ENCODE measurements around the gene GALNT2.
A peak's percentile ranks its signal among the peaks of the same experiment; 100 is the strongest.

GALNT2 gene

DNA sequence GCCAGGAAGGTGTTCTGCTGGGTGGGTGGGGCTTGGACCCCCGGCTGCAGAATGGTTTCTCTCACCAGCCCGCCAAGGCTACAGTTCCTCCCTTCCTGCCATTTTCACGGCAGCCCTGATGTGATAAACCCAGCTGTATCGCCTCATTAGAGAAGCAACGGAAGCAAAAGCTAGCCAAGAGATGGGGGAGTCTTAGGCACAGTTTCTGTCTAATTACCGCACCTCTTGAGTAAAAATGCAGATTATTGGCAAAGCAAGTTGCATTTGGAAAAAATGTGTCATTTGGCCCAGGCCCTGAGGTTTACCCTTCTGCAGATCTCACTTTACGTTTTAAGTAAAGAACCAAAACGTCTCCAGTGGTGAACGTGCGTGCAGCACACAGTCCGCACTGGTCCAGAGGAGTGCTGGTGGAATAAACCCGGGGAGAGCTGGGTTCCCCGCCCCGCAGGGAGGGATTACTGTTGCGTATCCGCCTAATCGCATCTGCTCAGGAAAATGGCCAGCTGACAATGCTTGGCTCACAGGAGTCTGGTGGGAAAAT is 109.9 kb downstream of the GALNT2 start:
- Histone ChIP-seq H3K4me1 (ENCODE audit: control insufficient read depth, insufficient read depth, low read length) (peaks cover 22% of the 10 kb centered on the region), H3K27me3 (ENCODE audit: control insufficient read depth, insufficient read depth, low read length) (no peaks in the 10 kb centered on the region), H3K36me3 (ENCODE audit: insufficient read depth, low read length) (peaks cover 10% of the 10 kb centered on the region), H3K9ac (ENCODE audit: low read depth, low read length) (no peak overlapping the region), H3K4me2 (ENCODE audit: low read length) (peak overlapping the region; percentile 73), H3K9me3 (replicated peaks; ENCODE audit: low read length) (no peaks in the 10 kb centered on the region), H3K4me3 (ENCODE audit: low read length) (no peak overlapping the region)

DNA sequence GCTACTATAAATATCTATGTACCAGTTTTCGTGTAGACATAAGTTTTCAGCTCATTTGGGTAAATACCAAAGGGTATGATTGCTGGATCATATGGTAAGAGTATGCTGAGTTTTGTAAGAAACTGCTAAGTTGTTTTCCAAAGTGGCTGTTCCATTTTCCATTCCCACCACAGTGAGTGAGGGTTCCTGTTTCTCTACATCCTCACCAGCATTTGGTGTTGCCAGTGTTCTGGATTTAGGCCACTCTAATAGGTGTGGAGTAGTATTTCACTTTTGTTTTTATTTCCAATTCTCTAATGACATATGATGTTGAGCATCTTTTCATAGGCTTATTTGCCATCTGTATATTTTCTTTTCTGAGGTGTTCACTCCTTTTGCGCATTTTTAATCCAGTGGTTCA is 112.2 kb downstream of the GALNT2 start:
- H3K9me3 ChIP-seq (replicated peaks; ENCODE audit: low read length) = no peaks in the 10 kb centered on the region
- no peaks in the 10 kb centered on the region for H3K27me3 ChIP-seq (ENCODE audit: control insufficient read depth, insufficient read depth, low read length)
- H3K4me3 ChIP-seq (ENCODE audit: low read length) = no peak overlapping the region
- H3K4me2 ChIP-seq (ENCODE audit: low read length) = no peak overlapping the region
- H3K9ac ChIP-seq (ENCODE audit: low read depth, low read length) = no peak overlapping the region
- peaks cover 6% of the 10 kb centered on the region for H3K4me1 ChIP-seq (ENCODE audit: control insufficient read depth, insufficient read depth, low read length)
- H3K36me3 ChIP-seq (ENCODE audit: insufficient read depth, low read length) = peaks cover 10% of the 10 kb centered on the region

- Histone ChIP-seq H3K4me1 (ENCODE audit: control insufficient read depth, insufficient read depth, low read length) (peaks cover 29% of the 10 kb centered on the region), H3K9ac (ENCODE audit: low read depth, low read length) (no peak overlapping the region)
These were observed 118.3 kb downstream of the GALNT2 start for GRCh38 chr1:230185076-230186001.

DNA sequence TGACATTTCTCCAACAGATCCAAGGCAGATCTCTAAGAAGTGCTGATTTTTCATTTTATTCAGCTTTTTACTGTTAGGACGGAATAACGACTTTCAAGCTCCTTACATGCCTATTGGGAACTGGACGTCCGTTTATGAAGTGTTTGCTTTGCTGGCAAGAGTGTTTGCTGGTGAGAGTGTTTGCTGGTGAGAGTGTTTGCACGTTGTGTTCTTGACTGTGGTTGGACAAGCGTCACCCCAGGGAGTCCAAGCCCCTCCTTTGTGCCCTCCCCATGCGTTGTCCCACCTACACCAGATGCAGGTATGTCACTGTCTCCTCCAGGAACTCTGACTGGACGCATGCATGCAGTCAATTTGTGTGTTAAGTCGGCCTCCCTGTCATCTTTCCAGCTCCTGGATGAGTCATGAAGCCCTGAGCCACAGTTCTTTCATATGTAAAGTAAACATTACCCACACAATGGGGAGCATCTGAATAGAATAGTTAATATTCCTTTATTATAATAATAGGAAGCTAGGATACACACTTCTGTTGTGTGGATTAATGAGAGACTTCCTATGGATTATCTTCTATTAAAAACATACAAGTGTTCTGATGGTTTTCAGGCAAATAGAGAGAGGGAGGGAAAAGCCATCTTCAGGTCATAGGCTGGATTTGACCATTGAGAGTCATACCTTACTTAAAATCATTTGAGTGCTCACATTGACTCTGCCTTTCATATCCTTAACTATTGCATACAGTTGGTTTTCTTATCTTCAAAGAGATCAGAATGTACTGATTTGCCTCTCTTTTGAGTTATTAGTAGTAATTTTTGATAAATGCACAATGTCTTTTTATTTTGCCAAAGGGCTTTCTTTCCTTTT is 119.2 kb downstream of the GALNT2 start:
- H3K9ac ChIP-seq (ENCODE audit: low read depth, low read length) = no peak overlapping the region
- H3K4me3 ChIP-seq (ENCODE audit: low read length) = no peak overlapping the region
- H3K27me3 ChIP-seq (ENCODE audit: control insufficient read depth, insufficient read depth, low read length) = no peaks in the 10 kb centered on the region
- H3K4me2 ChIP-seq (ENCODE audit: low read length) = peak overlapping the region; percentile 51
- H3K4me1 ChIP-seq (ENCODE audit: control insufficient read depth, insufficient read depth, low read length) = peaks cover 37% of the 10 kb centered on the region
- peaks cover 8% of the 10 kb centered on the region for H3K36me3 ChIP-seq (ENCODE audit: insufficient read depth, low read length)
- no peaks in the 10 kb centered on the region for H3K9me3 ChIP-seq (replicated peaks; ENCODE audit: low read length)

More at GRCh38 chr1:230185076-230186001, 118.3 kb downstream of the GALNT2 start:
- Histone ChIP-seq H3K4me2 (ENCODE audit: low read length) (peak overlapping the region; percentile 51), H3K9me3 (replicated peaks; ENCODE audit: low read length) (no peaks in the 10 kb centered on the region), H3K27me3 (ENCODE audit: control insufficient read depth, insufficient read depth, low read length) (no peaks in the 10 kb centered on the region), H3K36me3 (ENCODE audit: insufficient read depth, low read length) (peaks cover 8% of the 10 kb centered on the region), H3K4me3 (ENCODE audit: low read length) (no peak overlapping the region)

- H3K4me1 ChIP-seq (ENCODE audit: control insufficient read depth, insufficient read depth, low read length) = peaks cover 44% of the 10 kb centered on the region
- no peak overlapping the region for H3K9ac ChIP-seq (ENCODE audit: low read depth, low read length)
- no peak overlapping the region for H3K4me3 ChIP-seq (ENCODE audit: low read length)
- no peaks in the 10 kb centered on the region for H3K27me3 ChIP-seq (ENCODE audit: control insufficient read depth, insufficient read depth, low read length)
- peaks cover 8% of the 10 kb centered on the region for H3K36me3 ChIP-seq (ENCODE audit: insufficient read depth, low read length)
- H3K4me2 ChIP-seq (ENCODE audit: low read length) = no peak overlapping the region
- no peaks in the 10 kb centered on the region for H3K9me3 ChIP-seq (replicated peaks; ENCODE audit: low read length)
These were observed 119.8 kb downstream of the GALNT2 start for GRCh38 chr1:230186874-230187273.

- H3K9ac ChIP-seq (ENCODE audit: low read depth, low read length) = no peak overlapping the region
- peaks cover 46% of the 10 kb centered on the region for H3K4me1 ChIP-seq (ENCODE audit: control insufficient read depth, insufficient read depth, low read length)
- no peaks in the 10 kb centered on the region for H3K27me3 ChIP-seq (ENCODE audit: control insufficient read depth, insufficient read depth, low read length)
- H3K9me3 ChIP-seq (replicated peaks; ENCODE audit: low read length) = no peaks in the 10 kb centered on the region
- H3K4me2 ChIP-seq (ENCODE audit: low read length) = no peak overlapping the region
- H3K4me3 ChIP-seq (ENCODE audit: low read length) = no peak overlapping the region
- H3K36me3 ChIP-seq (ENCODE audit: insufficient read depth, low read length) = peaks cover 8% of the 10 kb centered on the region
These were observed 120.3 kb downstream of the GALNT2 start for GRCh38 chr1:230187290-230187689.

GRCh38 chr1:230188826-230189225 is 121.8 kb downstream of the GALNT2 start:
- Histone ChIP-seq H3K4me2 (ENCODE audit: low read length) (no peak overlapping the region), H3K4me1 (ENCODE audit: control insufficient read depth, insufficient read depth, low read length) (peaks cover 46% of the 10 kb centered on the region), H3K27me3 (ENCODE audit: control insufficient read depth, insufficient read depth, low read length) (no peaks in the 10 kb centered on the region), H3K36me3 (ENCODE audit: insufficient read depth, low read length) (peaks cover 11% of the 10 kb centered on the region), H3K9ac (ENCODE audit: low read depth, low read length) (no peak overlapping the region), H3K9me3 (replicated peaks; ENCODE audit: low read length) (no peaks in the 10 kb centered on the region), H3K4me3 (ENCODE audit: low read length) (no peak overlapping the region)

DNA sequence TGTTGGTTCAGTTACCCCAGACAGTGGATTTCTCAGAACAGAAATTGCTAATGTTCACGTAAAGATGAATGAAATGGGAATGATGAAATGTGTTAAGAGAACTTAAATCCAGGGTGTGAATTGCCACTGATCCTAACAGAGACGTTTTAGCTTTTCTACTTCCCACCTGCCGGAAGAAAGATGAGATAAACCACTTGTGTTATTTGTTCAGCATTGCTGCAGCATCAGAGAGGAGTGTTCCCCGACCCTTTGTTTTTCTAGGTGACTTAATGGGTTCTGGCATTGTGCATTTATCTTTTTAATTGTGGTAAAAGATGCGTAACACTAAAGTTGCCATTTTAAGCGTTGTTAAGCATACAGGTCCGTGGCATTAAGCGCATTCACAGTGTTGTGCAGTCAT is 122.3 kb downstream of the GALNT2 start:
- Histone ChIP-seq H3K4me1 (ENCODE audit: control insufficient read depth, insufficient read depth, low read length) (peaks cover 46% of the 10 kb centered on the region), H3K4me3 (ENCODE audit: low read length) (no peak overlapping the region), H3K27me3 (ENCODE audit: control insufficient read depth, insufficient read depth, low read length) (no peaks in the 10 kb centered on the region), H3K4me2 (ENCODE audit: low read length) (no peak overlapping the region), H3K9ac (ENCODE audit: low read depth, low read length) (no peak overlapping the region), H3K9me3 (replicated peaks; ENCODE audit: low read length) (no peaks in the 10 kb centered on the region), H3K36me3 (ENCODE audit: insufficient read depth, low read length) (peaks cover 11% of the 10 kb centered on the region)

DNA sequence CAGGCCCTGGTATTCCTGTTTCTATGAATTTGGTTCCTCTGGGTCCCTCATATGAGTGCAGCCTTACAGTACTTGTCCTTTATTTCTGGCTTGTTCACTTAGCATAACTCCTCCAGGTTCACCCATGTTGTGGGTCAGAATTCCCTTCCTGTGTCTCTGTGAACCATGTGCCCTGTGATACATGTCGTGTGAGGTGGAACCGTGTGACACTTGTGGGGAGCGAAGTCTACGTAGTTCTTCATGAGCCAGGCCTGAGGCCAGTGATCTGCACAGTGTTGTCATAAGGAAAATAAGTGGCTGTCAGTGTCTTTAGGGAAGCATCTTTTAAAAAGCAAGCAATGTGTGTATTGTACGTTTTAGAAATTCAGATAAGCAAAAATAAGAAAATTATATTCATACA is 122.8 kb downstream of the GALNT2 start:
- H3K36me3 ChIP-seq (ENCODE audit: insufficient read depth, low read length) = peaks cover 11% of the 10 kb centered on the region
- no peaks in the 10 kb centered on the region for H3K9me3 ChIP-seq (replicated peaks; ENCODE audit: low read length)
- H3K4me3 ChIP-seq (ENCODE audit: low read length) = no peak overlapping the region
- H3K27me3 ChIP-seq (ENCODE audit: control insufficient read depth, insufficient read depth, low read length) = no peaks in the 10 kb centered on the region
- H3K9ac ChIP-seq (ENCODE audit: low read depth, low read length) = no peak overlapping the region
- no peak overlapping the region for H3K4me2 ChIP-seq (ENCODE audit: low read length)
- H3K4me1 ChIP-seq (ENCODE audit: control insufficient read depth, insufficient read depth, low read length) = peaks cover 46% of the 10 kb centered on the region

GRCh38 chr1:230191079-230191804 is 124.2 kb downstream of the GALNT2 start:
- peaks cover 11% of the 10 kb centered on the region for H3K36me3 ChIP-seq (ENCODE audit: insufficient read depth, low read length)
- peaks cover 36% of the 10 kb centered on the region for H3K4me1 ChIP-seq (ENCODE audit: control insufficient read depth, insufficient read depth, low read length)
- H3K4me2 ChIP-seq (ENCODE audit: low read length) = peak overlapping the region; percentile 62
- no peaks in the 10 kb centered on the region for H3K9me3 ChIP-seq (replicated peaks; ENCODE audit: low read length)
- H3K9ac ChIP-seq (ENCODE audit: low read depth, low read length) = peak overlapping the region; percentile 30
- no peak overlapping the region for H3K4me3 ChIP-seq (ENCODE audit: low read length)
- no peaks in the 10 kb centered on the region for H3K27me3 ChIP-seq (ENCODE audit: control insufficient read depth, insufficient read depth, low read length)

GRCh38 chr1:230191855-230192254 is 124.8 kb downstream of the GALNT2 start:
- Histone ChIP-seq H3K4me2 (ENCODE audit: low read length) (no peak overlapping the region), H3K9me3 (replicated peaks; ENCODE audit: low read length) (no peaks in the 10 kb centered on the region), H3K4me3 (ENCODE audit: low read length) (no peak overlapping the region)

More at GRCh38 chr1:230191855-230192254, 124.8 kb downstream of the GALNT2 start:
- H3K27me3 ChIP-seq (ENCODE audit: control insufficient read depth, insufficient read depth, low read length) = no peaks in the 10 kb centered on the region
- peaks cover 30% of the 10 kb centered on the region for H3K4me1 ChIP-seq (ENCODE audit: control insufficient read depth, insufficient read depth, low read length)
- H3K36me3 ChIP-seq (ENCODE audit: insufficient read depth, low read length) = peaks cover 9% of the 10 kb centered on the region
- H3K9ac ChIP-seq (ENCODE audit: low read depth, low read length) = no peak overlapping the region

Measured in skeletal muscle satellite cell (primary cell).